Activated naive CD8-positive, alpha-beta T cell treated with anti-CD3 and anti-CD28 coated beads, Interleukin-2, amount 10 ng/mL, durations not matched to agents 7 days and 5 days (primary cell): ENCODE results near the gene RLN3. TPM values are rescaled to one million over a fixed set of nuclear protein-coding genes. Genes with fewer than 3 reads are reported as not detected.
A peak's percentile ranks its signal among the peaks of the same experiment; 100 is the strongest.
"Not testable (repeated sequence)": the region's sequence is repeated elsewhere in the genome, so short reads cannot be mapped to it uniquely, and the experiment has no call there.

Source experiments
- ATAC-seq: fragments of 150-1000 bp; cut with Tn5 transposase; one replicate; pipeline ENCODE4 v1.10.0; 2021; ENCODE audit warnings: low read depth, moderate library complexity
- POLR2A ChIA-PET: fragments of 350-600 bp; sonication (Branson Sonifier 250); formaldehyde crosslinking; loops from one replicate; lab custom pipeline; 2021; ENCODE audit warnings: antibody characterized with exemption; lab: Charles Lee
- DNase-seq: peaks from one replicate; pipeline ENCODE4 v3.0.0; 2021
- H3K27ac Mint-ChIP-seq: one replicate; pipeline ENCODE4 v1.8.0; 2022; ENCODE audit warnings: mild to moderate bottlenecking, mixed read lengths
- H3K27me3 Mint-ChIP-seq: one replicate; pipeline ENCODE4 v1.8.0; 2022; ENCODE audit warnings: mild to moderate bottlenecking, moderate library complexity, mixed read lengths
- H3K36me3 Mint-ChIP-seq: one replicate; pipeline ENCODE4 v1.8.0; 2021; ENCODE audit warnings: mild to moderate bottlenecking, mixed read lengths
- H3K4me1 Mint-ChIP-seq: one replicate; pipeline ENCODE4 v1.8.0; 2021; ENCODE audit warnings: mixed read lengths
- H3K4me3 Mint-ChIP-seq: one replicate; pipeline ENCODE4 v1.8.0; 2022; ENCODE audit warnings: mild to moderate bottlenecking, moderate library complexity, mixed read lengths
- H3K9me3 Mint-ChIP-seq: one replicate; pipeline ENCODE4 v1.8.0; 2021; ENCODE audit warnings: mixed read lengths
- total RNA-seq, 2 experiments: library from RNA; stranded (reverse); gene quantifications; one replicate each; pipeline ENCODE4 v1.2.3, GENCODE V29; 2021

Gene RLN3
- total RNA-seq, 2 experiments from 2014 or later, result not detected

DNA sequence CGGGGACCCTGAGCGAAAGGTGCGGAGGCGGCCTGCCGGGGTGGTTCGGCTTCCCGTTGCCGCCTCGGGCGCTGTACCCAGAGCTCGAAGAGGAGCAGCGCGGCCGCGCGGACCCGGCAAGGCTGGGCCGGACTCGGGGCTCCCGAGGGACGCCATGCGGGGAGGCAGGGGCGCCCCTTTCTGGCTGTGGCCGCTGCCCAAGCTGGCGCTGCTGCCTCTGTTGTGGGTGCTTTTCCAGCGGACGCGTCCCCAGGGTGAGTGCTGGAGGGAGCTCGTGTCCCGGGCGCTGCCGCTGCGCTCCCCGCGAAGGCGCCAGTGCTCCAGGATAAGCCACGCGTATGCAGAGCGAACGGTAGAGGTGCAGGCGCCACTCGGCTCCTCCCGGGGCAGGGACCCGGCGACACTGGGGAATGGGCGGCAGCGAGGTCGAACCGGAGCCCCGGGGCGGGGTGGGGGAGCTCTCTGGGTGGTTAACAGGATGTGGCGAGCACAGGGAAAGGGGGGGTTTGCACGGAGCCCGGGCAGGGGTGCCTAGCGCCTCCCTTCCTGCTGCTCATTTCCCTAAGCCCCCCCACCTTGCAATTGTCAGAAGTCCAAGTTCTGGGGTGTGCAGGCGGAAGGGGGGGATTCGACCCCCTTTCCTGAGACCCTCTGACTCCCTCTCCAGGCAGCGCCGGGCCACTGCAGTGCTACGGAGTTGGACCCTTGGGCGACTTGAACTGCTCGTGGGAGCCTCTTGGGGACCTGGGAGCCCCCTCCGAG is 4.0 kb downstream of the RLN3 start, which contains the start of gene IL27RA:
IL27RA (plus strand) TSS at position 44 of the 762 bp plus-strand sequence; CDS start at position 155, 111 bp downstream.
- ATAC-seq (peak; percentile 85), DNase-seq (peak; percentile 85)
- no peaks in the 10 kb centered on the region for H3K9me3 Mint-ChIP-seq
- H3K36me3 Mint-ChIP-seq, result peaks cover 11% of the 10 kb centered on the region
- H3K4me1 Mint-ChIP-seq, result peaks cover 15% of the 10 kb centered on the region
- H3K27ac Mint-ChIP-seq, result peak within 1 kb of the TSS; percentile 97
- peaks cover 4% of the 10 kb centered on the region for H3K27me3 Mint-ChIP-seq
- POLR2A ChIA-PET, result interaction anchor here (0.8 to 3.3 kb wide), 24 partner anchors 10 to 151 kb away, joined by 3 to 43 read pairs (median 6); partner anchors contain the start of genes DCAF15, MISP3 and RFX1
- peak within 1 kb of the TSS; percentile 97 for H3K4me3 Mint-ChIP-seq

DNA sequence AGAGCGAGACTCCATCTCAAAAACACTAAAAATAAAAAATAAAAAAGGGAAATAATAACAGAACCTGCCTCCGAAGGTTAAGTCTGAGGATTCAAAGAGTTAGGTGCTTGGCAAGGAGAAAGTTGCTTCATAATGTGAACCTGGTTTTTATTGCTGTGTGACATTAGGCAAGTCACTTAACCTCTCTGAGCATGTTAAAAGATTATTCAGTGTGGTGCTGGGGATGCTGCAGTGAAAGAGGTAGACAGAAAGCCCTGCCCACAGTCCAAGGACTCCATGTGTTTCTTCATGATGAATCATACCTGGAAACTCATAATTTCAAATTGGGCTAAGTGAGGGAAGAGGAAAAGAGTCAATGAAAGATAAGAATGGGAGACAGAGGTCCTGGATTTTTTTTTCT is 6.0 kb downstream of the RLN3 start:
- ATAC-seq, result no peak
- H3K27me3 Mint-ChIP-seq, result no peaks in the 10 kb centered on the region
- POLR2A ChIA-PET, result interaction anchor here (1.2 to 3.3 kb wide), 2 partner anchors 27 to 47 kb away, joined by 3 to 43 read pairs; no protein-coding TSS in a partner anchor

DNA sequence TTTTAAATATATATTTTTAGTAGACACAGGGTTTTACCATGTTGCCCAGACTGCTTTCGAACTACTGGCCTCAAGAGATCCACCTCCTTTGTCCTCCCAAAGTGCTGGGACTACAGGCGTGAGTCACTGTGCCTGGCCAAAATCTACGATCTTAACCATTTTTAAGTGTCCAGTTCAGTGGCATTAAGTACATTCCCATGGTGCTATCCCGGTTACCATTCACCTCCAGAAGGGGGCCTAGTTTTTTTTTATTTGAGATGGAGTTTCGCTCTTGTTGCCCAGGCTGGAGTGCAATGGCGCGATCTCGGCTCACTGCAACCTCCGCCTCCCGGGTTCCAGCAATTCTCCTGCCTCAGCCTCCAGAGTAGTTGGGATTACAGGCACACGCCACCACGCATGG is 7.2 kb downstream of the RLN3 start:
- not testable (repeated sequence) for H3K27ac Mint-ChIP-seq, H3K4me3 Mint-ChIP-seq, H3K27me3 Mint-ChIP-seq, H3K9me3 Mint-ChIP-seq, ATAC-seq, DNase-seq
- Mint-ChIP-seq H3K36me3 (peaks cover 18% of the 10 kb centered on the region), H3K4me1 (peaks cover 17% of the 10 kb centered on the region)
- POLR2A ChIA-PET, result interaction anchor here (0.5 to 0.7 kb wide), 2 partner anchors 137 to 142 kb away, joined by 3 read pairs; no protein-coding TSS in a partner anchor

More for the DNA sequence above, 6.0 kb downstream of the RLN3 start:
- no peak for DNase-seq
- peaks cover 15% of the 10 kb centered on the region for H3K4me1 Mint-ChIP-seq
- H3K9me3 Mint-ChIP-seq, result no peaks in the 10 kb centered on the region
- peaks cover 18% of the 10 kb centered on the region for H3K36me3 Mint-ChIP-seq
- peak overlapping the region; percentile 56 for H3K27ac Mint-ChIP-seq
- peak overlapping the region; percentile 42 for H3K4me3 Mint-ChIP-seq

DNA sequence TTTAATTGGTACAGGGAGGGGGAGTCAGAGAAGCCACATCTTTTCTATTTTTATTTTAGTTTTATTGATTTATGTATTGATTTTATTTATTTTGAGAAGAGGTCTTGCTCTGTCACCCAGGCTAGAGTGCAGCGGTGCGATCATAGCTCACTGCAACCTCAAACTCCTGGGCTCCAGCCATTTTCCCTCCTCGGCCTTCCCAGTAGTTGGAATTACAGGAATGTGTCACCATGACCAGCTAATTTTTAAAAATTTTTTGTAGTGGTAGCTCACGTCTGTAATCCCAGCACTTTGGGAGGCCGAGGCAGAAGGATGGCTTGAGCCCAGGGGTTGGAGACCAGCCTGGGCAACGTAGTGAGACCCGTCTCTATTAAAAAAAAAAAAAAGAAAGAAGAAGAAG is 7.8 kb downstream of the RLN3 start:
- no peak for ATAC-seq
- POLR2A ChIA-PET, result interaction anchor here (1.3 kb wide), 1 partner anchor 55 kb away, joined by 5 read pairs; no protein-coding TSS in a partner anchor
- H3K27ac Mint-ChIP-seq, result no peak overlapping the region

DNA sequence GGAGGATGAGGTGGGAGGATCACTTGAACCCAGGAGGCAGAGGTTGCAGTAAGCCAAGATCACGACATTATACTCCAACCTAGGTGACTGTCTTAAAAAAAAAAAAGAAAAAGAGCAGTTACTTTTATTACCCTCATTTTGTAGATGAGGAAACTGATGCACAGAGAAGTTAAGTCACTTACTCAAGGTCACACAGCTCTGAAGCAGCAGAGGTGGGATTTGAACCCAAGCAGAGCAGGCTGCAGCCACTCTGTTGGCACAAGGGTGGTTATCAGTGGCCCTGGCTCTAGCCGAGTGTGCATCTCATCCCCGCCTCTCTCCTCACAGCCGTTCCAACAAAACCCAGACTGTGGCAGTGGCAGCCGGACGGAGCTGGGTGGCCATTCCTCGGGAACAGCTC is 11.2 kb downstream of the RLN3 start:
- H3K27me3 Mint-ChIP-seq, result no peaks in the 10 kb centered on the region
- no peaks in the 10 kb centered on the region for H3K9me3 Mint-ChIP-seq
- DNase-seq, result no peak
- peaks cover 20% of the 10 kb centered on the region for H3K36me3 Mint-ChIP-seq
- no peak overlapping the region for H3K4me3 Mint-ChIP-seq
- no peak for ATAC-seq
- peaks cover 5% of the 10 kb centered on the region for H3K4me1 Mint-ChIP-seq
- peak overlapping the region; percentile 38 for H3K27ac Mint-ChIP-seq
- POLR2A ChIA-PET, result interaction anchor here (1.2 kb wide), 1 partner anchor 28 kb away, joined by 3 read pairs; no protein-coding TSS in a partner anchor

More for the DNA sequence above, 7.8 kb downstream of the RLN3 start:
- H3K4me3 Mint-ChIP-seq, result no peak overlapping the region
- DNase-seq, result no peak
- no peaks in the 10 kb centered on the region for H3K27me3 Mint-ChIP-seq
- peaks cover 17% of the 10 kb centered on the region for H3K4me1 Mint-ChIP-seq
- no peaks in the 10 kb centered on the region for H3K9me3 Mint-ChIP-seq
- peaks cover 18% of the 10 kb centered on the region for H3K36me3 Mint-ChIP-seq

DNA sequence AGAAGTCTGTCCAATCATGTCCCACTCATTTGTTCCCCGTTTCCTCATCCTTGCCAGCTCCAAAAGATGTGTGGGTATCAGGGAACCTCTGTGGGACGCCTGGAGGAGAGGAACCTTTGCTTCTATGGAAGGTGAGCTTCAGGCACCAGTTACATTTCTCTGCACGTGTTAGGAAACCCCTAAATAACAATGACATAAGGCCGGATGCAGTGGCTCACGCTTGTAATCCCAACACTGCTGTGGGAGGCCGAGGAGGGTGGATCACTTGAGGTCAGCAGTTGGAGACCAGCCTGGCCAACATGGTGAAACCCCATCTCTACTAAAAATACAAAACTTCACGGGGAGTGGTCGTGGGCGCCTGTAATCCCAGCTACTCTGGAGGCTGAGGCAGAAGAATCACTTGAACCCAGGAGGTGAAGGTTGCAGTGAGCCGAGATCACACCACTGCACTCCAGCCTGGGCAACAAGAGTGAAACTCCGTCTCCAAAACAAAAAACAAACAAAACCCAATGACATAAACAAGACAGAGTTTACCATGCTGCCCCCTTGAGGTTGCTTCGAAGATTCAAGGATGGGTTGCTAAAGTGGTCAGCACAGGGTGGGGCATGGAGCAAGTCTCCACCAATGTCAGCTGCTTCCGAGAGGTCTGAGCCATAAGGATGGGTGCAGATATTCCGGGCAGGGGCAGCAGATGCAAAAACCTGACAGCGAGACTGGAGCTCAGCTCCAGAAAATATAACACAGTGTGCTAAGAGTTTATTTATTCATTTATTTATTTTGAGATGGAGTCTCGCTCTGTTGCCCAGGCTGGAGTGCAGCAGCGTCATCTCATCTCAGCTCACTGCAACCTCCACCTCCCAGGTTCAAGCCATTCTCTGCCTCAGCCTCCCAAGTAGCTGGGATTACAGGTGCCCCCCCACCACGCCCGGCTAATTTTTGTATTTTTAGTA is 15.0 kb downstream of the RLN3 start:
- peaks cover 17% of the 10 kb centered on the region for H3K36me3 Mint-ChIP-seq
- POLR2A ChIA-PET, result interaction anchor here (0.7 kb wide), 1 partner anchor 94 kb away, joined by 3 read pairs; the partner anchor contains the start of gene ASF1B
- H3K27me3 Mint-ChIP-seq, H3K4me3 Mint-ChIP-seq, H3K9me3 Mint-ChIP-seq, DNase-seq, H3K4me1 Mint-ChIP-seq: not testable (repeated sequence)
- ATAC-seq, result peak; percentile 52
- H3K27ac Mint-ChIP-seq, result peak overlapping the region; percentile 69

DNA sequence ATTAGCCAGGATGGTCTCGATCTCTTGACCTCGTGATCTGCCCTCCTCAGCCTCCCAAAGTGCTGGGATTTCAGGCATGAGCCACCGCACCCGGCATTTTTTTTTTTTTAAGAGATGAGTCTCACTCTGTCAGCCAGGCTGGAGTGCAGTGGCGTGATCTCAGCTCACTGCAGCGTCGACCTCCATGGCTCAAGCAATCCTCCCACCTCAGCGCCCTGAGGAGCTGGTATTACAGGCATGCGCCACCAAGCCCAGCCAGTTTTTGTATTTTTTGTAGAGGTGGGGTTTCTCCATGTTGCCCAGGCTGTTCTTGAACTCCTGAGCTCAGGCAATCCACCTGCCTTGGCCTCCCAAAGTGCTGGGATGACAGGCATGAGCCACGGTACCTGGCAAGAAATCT is 19.9 kb downstream of the RLN3 start:
- H3K4me1 Mint-ChIP-seq, H3K27ac Mint-ChIP-seq, H3K9me3 Mint-ChIP-seq, DNase-seq, ATAC-seq, H3K27me3 Mint-ChIP-seq, H3K4me3 Mint-ChIP-seq: not testable (repeated sequence)
- peaks cover 30% of the 10 kb centered on the region for H3K36me3 Mint-ChIP-seq
- POLR2A ChIA-PET, result interaction anchor here (0.7 to 2.2 kb wide), 5 partner anchors 9 to 166 kb away, joined by 3 to 7 read pairs (median 4); partner anchors contain the start of gene DCAF15

DNA sequence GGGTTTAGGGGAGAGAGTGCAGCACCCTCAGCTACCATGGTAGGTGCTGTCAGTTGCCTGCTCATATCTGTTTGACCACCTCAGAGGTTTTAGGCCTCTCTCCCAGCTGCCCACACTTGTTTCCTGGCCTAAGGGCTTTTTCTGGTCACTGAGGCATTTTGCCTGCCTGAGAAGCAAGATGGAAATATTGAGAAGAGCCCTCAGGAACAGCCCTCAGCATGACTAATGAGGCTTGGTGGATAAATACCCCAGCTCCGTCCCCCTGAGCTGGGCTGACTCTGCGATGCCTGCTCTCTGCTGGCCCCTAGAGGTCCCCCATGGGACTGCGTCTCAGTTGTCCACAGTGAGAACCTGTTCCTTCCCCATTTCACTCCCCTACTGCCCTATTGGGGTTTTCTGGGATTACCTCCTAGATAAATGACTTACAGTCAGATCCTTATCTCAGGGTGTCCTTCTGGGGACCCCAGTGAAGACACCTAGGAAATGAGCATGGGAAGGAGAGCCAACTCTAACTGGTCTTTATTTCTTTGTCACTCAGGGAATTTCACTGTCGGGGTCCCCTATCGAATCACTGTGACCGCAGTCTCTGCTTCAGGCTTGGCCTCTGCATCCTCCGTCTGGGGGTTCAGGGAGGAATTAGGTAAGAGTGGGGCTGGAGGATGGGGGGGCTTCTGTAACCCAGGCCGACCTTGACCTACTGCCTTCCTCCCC is 20.6 kb downstream of the RLN3 start:
- Mint-ChIP-seq H3K4me1 (no peaks in the 10 kb centered on the region), H3K27me3 (no peaks in the 10 kb centered on the region), H3K36me3 (peaks cover 28% of the 10 kb centered on the region), H3K27ac (no peak overlapping the region), H3K4me3 (no peak overlapping the region), H3K9me3 (no peaks in the 10 kb centered on the region)
- POLR2A ChIA-PET, result interaction anchor here (0.8 to 2.2 kb wide), 3 partner anchors 9 to 167 kb away, joined by 3 to 6 read pairs (median 4); no protein-coding TSS in a partner anchor
- ATAC-seq (peak; percentile 56), DNase-seq (peak; percentile 83)

DNA sequence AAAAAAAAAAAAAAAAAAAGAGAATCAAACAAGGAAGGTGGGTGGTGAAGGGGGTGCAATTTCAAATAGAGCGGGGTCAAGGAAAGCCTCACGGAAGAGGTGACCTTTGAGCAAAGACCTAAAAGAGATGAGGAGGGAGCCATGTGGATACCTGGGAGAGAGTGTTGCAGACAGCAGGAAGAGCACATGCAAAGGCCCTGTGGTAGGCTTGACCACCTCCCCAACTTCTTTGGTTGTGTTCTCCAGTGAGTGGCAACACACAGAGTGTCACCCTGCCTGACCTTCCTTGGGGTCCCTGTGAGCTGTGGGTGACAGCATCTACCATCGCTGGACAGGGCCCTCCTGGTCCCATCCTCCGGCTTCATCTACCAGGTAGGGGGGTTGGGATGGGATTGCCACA is 22.6 kb downstream of the RLN3 start:
- DNase-seq (no peak), ATAC-seq (no peak)
- Mint-ChIP-seq H3K9me3 (no peaks in the 10 kb centered on the region), H3K4me1 (peaks cover 2% of the 10 kb centered on the region), H3K27me3 (no peaks in the 10 kb centered on the region), H3K4me3 (no peak overlapping the region), H3K27ac (no peak overlapping the region), H3K36me3 (peaks cover 33% of the 10 kb centered on the region)
- POLR2A ChIA-PET, result no interaction called here

DNA sequence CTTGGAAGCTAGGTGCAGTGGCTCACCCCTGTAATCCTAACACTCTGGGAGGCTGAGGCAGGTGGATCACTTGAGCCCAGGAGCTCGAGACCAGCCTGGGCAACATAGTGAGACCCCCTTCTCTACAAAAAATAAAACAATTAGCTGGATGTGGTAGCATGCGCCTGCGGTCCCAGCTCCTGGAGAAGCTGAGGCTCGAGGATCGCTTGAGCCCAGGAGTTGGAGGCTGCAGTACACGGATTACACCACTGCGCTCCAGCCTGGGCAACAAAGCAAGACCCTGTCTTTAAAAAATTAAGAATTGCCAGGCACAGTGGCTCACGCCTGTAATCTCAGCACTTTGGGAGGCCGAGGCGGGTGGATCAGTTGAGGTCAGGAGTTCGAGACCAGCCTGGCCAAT is 23.0 kb downstream of the RLN3 start:
- POLR2A ChIA-PET, result not testable (repeated sequence)

DNA sequence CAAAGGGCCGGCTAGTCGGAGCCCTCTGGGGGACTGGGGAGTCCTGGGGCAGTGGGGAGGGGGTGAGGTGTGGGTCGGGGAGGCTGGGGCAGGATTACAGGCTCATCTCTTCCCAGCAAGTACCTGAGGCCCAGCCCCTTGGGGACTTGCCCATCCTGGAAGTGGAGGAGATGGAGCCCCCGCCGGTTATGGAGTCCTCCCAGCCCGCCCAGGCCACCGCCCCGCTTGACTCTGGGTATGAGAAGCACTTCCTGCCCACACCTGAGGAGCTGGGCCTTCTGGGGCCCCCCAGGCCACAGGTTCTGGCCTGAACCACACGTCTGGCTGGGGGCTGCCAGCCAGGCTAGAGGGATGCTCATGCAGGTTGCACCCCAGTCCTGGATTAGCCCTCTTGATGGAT is 24.0 kb downstream of the RLN3 start:
- no peak for ATAC-seq
- H3K9me3 Mint-ChIP-seq, result no peaks in the 10 kb centered on the region
- POLR2A ChIA-PET, result interaction anchor here (0.6 to 0.8 kb wide), 2 partner anchors 127 to 190 kb away, joined by 3 to 4 read pairs; no protein-coding TSS in a partner anchor
- H3K36me3 Mint-ChIP-seq, result peaks cover 29% of the 10 kb centered on the region
- H3K27ac Mint-ChIP-seq, result no peak overlapping the region
- H3K27me3 Mint-ChIP-seq, result peaks cover 2% of the 10 kb centered on the region
- no peak for DNase-seq
- H3K4me3 Mint-ChIP-seq, result no peak overlapping the region
- H3K4me1 Mint-ChIP-seq, result peaks cover 2% of the 10 kb centered on the region

More for the DNA sequence above, 23.0 kb downstream of the RLN3 start:
- not testable (repeated sequence) for H3K4me3 Mint-ChIP-seq, H3K4me1 Mint-ChIP-seq, H3K27me3 Mint-ChIP-seq, H3K9me3 Mint-ChIP-seq, DNase-seq, H3K27ac Mint-ChIP-seq, ATAC-seq
- peaks cover 33% of the 10 kb centered on the region for H3K36me3 Mint-ChIP-seq

DNA sequence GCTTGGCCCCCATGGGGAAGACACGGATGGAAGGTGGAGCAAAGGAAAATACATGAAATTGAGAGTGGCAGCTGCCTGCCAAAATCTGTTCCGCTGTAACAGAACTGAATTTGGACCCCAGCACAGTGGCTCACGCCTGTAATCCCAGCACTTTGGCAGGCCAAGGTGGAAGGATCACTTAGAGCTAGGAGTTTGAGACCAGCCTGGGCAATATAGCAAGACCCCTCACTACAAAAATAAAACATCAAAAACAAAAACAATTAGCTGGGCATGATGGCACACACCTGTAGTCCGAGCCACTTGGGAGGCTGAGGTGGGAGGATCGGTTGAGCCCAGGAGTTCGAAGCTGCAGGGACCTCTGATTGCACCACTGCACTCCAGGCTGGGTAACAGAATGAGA is 24.5 kb downstream of the RLN3 start:
- Mint-ChIP-seq H3K27me3 (peaks cover 5% of the 10 kb centered on the region), H3K4me1 (peaks cover 2% of the 10 kb centered on the region), H3K9me3 (no peaks in the 10 kb centered on the region), H3K36me3 (peaks cover 29% of the 10 kb centered on the region), H3K4me3 (no peak overlapping the region), H3K27ac (no peak overlapping the region)
- DNase-seq (no peak), ATAC-seq (no peak)
- POLR2A ChIA-PET, result interaction anchor here (0.6 to 0.9 kb wide), 3 partner anchors 83 to 171 kb away, joined by 3 to 4 read pairs (median 4); no protein-coding TSS in a partner anchor
